Heart right ventricle (tissue), 16 donors: ENCODE data around the gene NKX1-2. TPM values are rescaled to one million over a fixed set of nuclear protein-coding genes. Genes with fewer than 3 reads are reported as not detected.

Source experiments
- ATAC-seq, 8 donors: fragments of 200-7000 bp; cut with Tn5 transposase; one replicate each; pipeline ENCODE4 v1.9.1; 2020; ENCODE audit warnings: mild to moderate bottlenecking in 8 of 8, moderate library complexity in 8 of 8, moderate number of reproducible peaks in 1 of 8
- DNase-seq, 2 donors: peaks; one replicate each; pipeline ENCODE4 v3.0.0-alpha.2; 2020
- H3K27ac ChIP-seq, 10 donors: fragments of 200-600 bp; sonication (generic) in 2 of 10; one replicate each; pipeline versions ENCODE4 v1.5.0 to v1.8.0; 2020 to 2022; ENCODE audit warnings: mild to moderate bottlenecking in 3 of 10
- H3K27me3 ChIP-seq, 7 donors: fragments of 200-600 bp; one replicate each; pipeline ENCODE4 v1.8.0; 2021 to 2022; ENCODE audit warnings: mild to moderate bottlenecking in 2 of 7
- H3K36me3 ChIP-seq, 9 donors: fragments of 200-600 bp; sonication (generic) in 1 of 9; one replicate each; pipeline versions ENCODE4 v1.5.0 to v1.8.0; 2020 to 2022; ENCODE audit warnings: mild to moderate bottlenecking in 2 of 9
- H3K4me1 ChIP-seq, 9 donors: fragments of 200-600 bp; sonication (generic) in 1 of 9; one replicate each; pipeline versions ENCODE4 v1.5.0 to v1.8.0; 2020 to 2022; ENCODE audit warnings: mild to moderate bottlenecking in 4 of 9
- H3K4me3 ChIP-seq, 10 donors: fragments of 200-600 bp; sonication (generic) in 2 of 10; one replicate each; pipeline versions ENCODE4 v1.5.0 to v1.8.0; 2020 to 2022; ENCODE audit warnings: mild to moderate bottlenecking in 7 of 10, moderate library complexity in 2 of 10
- H3K9me3 ChIP-seq, 11 donors: fragments of 200-600 bp in 10 of 11; sonication (generic) in 2 of 11; one replicate each; pipeline versions ENCODE4 v1.5.0 to v1.8.0; 2013 to 2022; ENCODE audit warnings: mild to moderate bottlenecking in 2 of 11, control low read depth in 1 of 11, moderate library complexity in 1 of 11
- WGBS, 2 donors: extraction: QIAGEN DNeasy Blood & Tissue Kit; methylation state at CpG; one replicate each; pipeline ENCODE4 v1.1.7; 2013; ENCODE audit warnings: inconsistent platforms in 1 of 2; 5-methylcytosine and 5-hydroxymethylcytosine counted together
- intact Hi-C, 10 donors: fragments of 100-400 bp; cut with DNase I; formaldehyde crosslinking; loops; one replicate each; pipeline versions ENCODE4 v1.11.1 to v1.14.2; 2022
- polyA plus RNA-seq, 2 donors: library from polyadenylated mRNA; stranded (reverse); fragments of 200-250 nt; gene quantifications; one replicate each; pipeline ENCODE4 v1.2.3, GENCODE V29; 2013
- total RNA-seq, 10 donors: library from RNA; stranded (reverse); fragmentation: NEBNext Ultra II Directional in 3 of 10; extraction: Animal tissue kit (Norgen Biotek cat#: 25700) in 3 of 10; gene quantifications; one replicate each; pipeline versions ENCODE4 v1.2.1 to v1.2.4, GENCODE V29; 2021 to 2023
- TF ChIP-seq, protein P1 (sequence below), 9 donors: fragments of 200-600 bp; sonication (generic) in 2 of 9; IDR thresholded peaks; one replicate each; pipeline versions ENCODE4 v1.5.0 to v1.8.0; 2021 to 2022; ENCODE audit warnings: antibody characterized with exemption in 9 of 9, mild to moderate bottlenecking in 5 of 9, moderate library complexity in 1 of 9
- donor health status: Arrhythmogenic right ventricular cardiomyopathy.
- donor health status: ischemic (EF 13 %, LVEDD 7.1; RV severe dilation, severe dysfunction).
- donor health status: healthy with polysubstance abuse.
- donor health status: DM: no; HTN: yes; CAD: no.
- donor health status: DM: no; HTN: no; CAD: no.
- donor health status: ischemic (EF 25% LVEDD 6.9; RV normal size, moderate dysfunction).
- donor health status: ischemic (EF 25% LVEDD 5.7; RV mildly dilated, moderate dysfunction).
- donor health status: healthy.
- donor health status: DM: yes; HTN: yes; CAD: no.
- donor health status: Ischemic cardiomyopathy.
- donor health status: ischemic (EF 35%, LVEDD 5.7; RV mildly dilated, moderate dysfunction).
- donor health status: nonischemic (EF 11% LVEDD 7.7; RV severe dilation, severe dysfunction).
- donor health status: DM: yes; HTN: yes; CAD: no.
- donor health status: PGD.
- donor health status: ischemic (EF 29% LVEDD 5.4; RV normal size, mild dysfunction).
- donor health status: nonischemic (EF 23%, LVEDD 6.1; RV moderate dilation, normal function).

Gene NKX1-2
- total and polyA plus RNA-seq, 12 donors: not detected

DNA sequence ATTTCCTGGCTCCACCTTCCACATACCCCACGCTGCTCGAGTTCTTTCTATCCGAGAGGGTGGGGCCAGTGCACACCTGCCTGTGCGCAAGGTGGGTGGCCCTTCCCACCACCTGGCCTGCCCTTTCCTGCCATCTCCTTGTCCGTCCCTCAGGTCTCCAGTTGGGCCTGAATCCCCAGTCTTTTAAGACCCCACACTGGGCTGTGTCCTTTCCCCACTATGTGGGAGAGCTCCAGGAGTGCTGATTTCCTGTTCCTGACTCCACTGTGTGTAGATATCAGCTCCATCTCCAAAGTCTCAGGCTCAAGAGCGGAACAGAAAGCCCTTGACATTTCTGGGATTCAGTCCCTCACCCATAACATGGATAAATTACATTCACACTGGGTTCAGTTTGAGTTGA lies 31.9 kb upstream of the NKX1-2 start:
- no peak overlapping the region for H3K27ac ChIP-seq
- 83 to 85% methylated on average over 6 of the region's 6 CpGs for WGBS, 2 donors

DNA sequence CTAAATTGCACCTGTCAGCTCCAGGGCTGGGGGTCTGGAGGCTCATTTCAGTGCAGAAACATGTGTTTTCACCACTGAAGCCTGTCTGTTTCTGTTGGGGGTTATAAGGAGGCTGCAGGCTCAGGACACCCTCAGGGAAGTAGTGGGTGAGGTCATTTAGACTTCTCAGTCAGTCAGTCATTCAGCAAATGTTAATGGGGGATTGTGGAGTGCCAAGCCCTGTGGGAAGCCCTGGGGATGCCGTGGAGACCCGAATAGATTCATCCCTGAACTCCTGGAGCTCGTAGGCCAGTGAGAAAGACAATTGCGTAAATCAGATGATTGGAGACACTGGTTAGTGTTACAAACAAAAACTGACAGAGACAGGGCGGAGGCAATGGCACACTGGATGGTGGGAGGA lies 31.0 kb upstream of the NKX1-2 start:
- intact Hi-C loops: no loop called here
- Histone ChIP-seq H3K4me1 (peaks cover 0 to 13% (median 0%) of the 10 kb centered on the region in 9 donors), H3K9me3 (no peaks in the 10 kb centered on the region), H3K36me3 (no peaks in the 10 kb centered on the region), H3K27ac (no peak overlapping the region), H3K27me3 (no peaks in the 10 kb centered on the region), H3K4me3 (no peak overlapping the region)
- DNase-seq (no peak), ATAC-seq (no peak)
- TF ChIP-seq, protein P1, sequence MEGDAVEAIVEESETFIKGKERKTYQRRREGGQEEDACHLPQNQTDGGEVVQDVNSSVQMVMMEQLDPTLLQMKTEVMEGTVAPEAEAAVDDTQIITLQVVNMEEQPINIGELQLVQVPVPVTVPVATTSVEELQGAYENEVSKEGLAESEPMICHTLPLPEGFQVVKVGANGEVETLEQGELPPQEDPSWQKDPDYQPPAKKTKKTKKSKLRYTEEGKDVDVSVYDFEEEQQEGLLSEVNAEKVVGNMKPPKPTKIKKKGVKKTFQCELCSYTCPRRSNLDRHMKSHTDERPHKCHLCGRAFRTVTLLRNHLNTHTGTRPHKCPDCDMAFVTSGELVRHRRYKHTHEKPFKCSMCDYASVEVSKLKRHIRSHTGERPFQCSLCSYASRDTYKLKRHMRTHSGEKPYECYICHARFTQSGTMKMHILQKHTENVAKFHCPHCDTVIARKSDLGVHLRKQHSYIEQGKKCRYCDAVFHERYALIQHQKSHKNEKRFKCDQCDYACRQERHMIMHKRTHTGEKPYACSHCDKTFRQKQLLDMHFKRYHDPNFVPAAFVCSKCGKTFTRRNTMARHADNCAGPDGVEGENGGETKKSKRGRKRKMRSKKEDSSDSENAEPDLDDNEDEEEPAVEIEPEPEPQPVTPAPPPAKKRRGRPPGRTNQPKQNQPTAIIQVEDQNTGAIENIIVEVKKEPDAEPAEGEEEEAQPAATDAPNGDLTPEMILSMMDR (IDR thresholded peaks at IDR 0.05): no peak
- WGBS, 2 donors: 75 to 78% methylated on average over 5 of the region's 5 CpGs

More for the DNA sequence above, 31.9 kb upstream of the NKX1-2 start:
- peaks cover 0 to 13% (median 0%) of the 10 kb centered on the region in 9 donors for H3K4me1 ChIP-seq
- intact Hi-C loops: no loop called here
- DNase-seq (no peak), ATAC-seq (no peak)
- peaks cover 0 to 3% (median 0%) of the 10 kb centered on the region in 11 donors for H3K9me3 ChIP-seq
- no peaks in the 10 kb centered on the region for H3K36me3 ChIP-seq
- no peaks in the 10 kb centered on the region for H3K27me3 ChIP-seq
- no peak overlapping the region for H3K4me3 ChIP-seq
- TF ChIP-seq, protein P1 (IDR thresholded peaks at IDR 0.05): no peak

DNA sequence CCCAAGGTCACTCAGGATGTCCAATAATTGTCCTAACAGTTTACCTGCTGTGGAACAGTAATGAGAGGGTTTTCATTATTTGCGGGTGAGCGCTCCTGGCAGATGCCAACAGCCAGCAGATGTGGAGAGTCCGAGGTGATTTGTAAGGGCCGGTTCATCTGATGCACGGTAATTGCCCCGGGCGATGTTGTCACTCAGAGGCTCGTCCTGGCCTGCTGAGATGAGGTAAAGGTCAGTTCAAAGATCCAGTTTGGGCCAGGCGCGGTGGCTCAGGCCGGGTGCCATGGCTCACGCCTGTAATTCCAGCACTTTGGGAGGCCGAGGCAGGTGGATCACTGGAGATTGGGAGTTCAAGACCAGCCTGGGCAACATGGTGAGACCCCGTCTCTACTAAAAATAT lies 28.7 kb upstream of the NKX1-2 start:
- no peaks in the 10 kb centered on the region for H3K36me3 ChIP-seq
- no peak overlapping the region for H3K27ac ChIP-seq
- intact Hi-C loops: no loop called here
- no peaks in the 10 kb centered on the region for H3K9me3 ChIP-seq
- TF ChIP-seq, protein P1 (IDR thresholded peaks at IDR 0.05): no peak
- no peak overlapping the region for H3K4me3 ChIP-seq
- H3K27me3 ChIP-seq: no peaks in the 10 kb centered on the region
- H3K4me1 ChIP-seq: peaks cover 0 to 13% (median 0%) of the 10 kb centered on the region in 9 donors
- no peak for ATAC-seq
- no peak for DNase-seq
- 92% methylated on average over 14 of the region's 14 CpGs for WGBS, 2 donors

DNA sequence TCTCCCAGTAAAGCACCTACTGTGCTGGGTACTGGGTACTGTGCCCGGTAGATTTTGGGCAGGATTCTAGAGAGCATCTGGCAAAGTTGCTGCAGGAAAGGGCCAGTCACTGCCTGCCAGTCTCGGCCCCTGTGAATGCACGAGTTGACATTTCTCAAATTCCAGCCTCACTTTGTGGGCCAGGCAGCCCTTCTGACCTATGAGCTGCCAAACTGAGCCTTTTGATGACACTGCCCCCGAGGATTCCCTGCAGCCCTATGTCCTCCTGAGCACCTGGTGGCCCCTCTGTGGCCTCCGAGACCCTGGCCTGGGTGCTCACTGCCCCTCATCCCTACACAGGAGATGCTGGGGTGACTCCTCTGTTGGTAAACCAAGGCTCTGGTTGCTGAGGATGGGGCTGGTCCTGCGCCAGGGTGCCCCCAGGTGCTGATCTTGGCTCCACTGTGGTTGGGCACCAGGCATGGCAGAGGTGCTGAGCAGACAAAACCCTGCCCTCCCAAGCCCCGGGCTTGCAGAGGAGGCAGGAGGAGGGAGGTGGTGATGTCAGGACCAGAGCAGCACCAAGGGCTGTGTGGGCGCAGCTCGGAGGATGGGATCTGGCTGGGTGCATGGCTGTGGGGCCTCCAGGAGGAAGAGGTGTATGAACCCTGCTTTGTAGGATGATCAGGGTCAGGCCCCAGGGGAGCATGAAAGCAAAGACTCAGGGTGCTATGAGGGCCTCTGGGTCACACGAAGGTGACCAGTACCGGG lies 28.0 kb upstream of the NKX1-2 start:
- H3K36me3 ChIP-seq: no peaks in the 10 kb centered on the region
- TF ChIP-seq, protein P1 (IDR thresholded peaks at IDR 0.05): no peak
- no peak overlapping the region for H3K27ac ChIP-seq
- no peaks in the 10 kb centered on the region for H3K9me3 ChIP-seq
- DNase-seq: no peak
- peaks cover 0 to 13% (median 0%) of the 10 kb centered on the region in 9 donors for H3K4me1 ChIP-seq
- intact Hi-C loops: no loop called here
- no peak overlapping the region for H3K4me3 ChIP-seq
- H3K27me3 ChIP-seq: no peaks in the 10 kb centered on the region
- WGBS, 2 donors: 66 to 68% methylated on average over 11 of the region's 11 CpGs
- ATAC-seq: peak in 4 of 8 donors; percentile 17 to 34 (median 27)
